HG03378 (cell line): ENCODE measurements around the gene TCF23.

Experiments
- ATAC-seq: cut with Tn5 transposase; IDR thresholded peaks from one replicate; pipeline ENCODE4 v1.9.1; 2021; ENCODE audit warnings: mild to moderate bottlenecking, moderate library complexity; ENCODE audit not compliant: unreplicated experiment

TCF23 gene

DNA sequence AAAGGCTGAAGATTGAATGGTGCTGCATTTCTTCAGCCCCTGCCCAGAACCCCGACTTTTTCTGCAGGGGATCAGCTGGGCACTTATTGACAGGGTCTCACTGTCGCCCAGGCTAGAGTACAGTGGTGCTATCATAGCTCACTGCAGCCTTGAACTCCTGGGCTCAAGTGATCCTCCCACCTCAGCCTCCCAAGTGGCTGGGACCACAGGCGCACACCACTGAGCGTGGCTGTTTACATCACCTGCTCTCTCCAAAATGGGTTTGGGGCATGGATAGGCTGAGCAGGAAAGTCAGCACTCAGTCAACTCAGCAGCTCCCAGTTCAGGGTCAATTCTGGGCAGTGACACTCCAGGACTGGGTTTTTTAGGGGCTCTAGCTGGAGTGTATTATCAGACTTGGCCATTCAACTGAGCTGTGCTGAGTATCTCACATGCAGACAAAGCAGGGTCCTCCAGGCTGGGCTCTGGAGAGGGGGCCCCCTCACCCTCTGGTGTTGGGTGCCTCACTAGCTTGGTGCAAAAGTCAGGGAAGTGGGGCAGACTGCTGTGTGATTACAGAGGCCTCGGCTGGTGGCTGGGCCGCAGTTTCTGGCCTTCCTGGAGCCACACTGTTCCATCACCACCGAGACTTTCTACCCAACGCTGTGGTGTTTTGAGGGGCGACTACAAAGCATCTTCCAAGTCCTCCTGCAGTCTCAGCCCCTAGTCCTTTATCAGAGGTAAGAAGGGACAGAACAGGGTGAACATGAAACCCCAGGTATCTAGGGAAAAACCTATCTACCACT lies 20.7 kb upstream of the TCF23 start:
- no peak for ATAC-seq

DNA sequence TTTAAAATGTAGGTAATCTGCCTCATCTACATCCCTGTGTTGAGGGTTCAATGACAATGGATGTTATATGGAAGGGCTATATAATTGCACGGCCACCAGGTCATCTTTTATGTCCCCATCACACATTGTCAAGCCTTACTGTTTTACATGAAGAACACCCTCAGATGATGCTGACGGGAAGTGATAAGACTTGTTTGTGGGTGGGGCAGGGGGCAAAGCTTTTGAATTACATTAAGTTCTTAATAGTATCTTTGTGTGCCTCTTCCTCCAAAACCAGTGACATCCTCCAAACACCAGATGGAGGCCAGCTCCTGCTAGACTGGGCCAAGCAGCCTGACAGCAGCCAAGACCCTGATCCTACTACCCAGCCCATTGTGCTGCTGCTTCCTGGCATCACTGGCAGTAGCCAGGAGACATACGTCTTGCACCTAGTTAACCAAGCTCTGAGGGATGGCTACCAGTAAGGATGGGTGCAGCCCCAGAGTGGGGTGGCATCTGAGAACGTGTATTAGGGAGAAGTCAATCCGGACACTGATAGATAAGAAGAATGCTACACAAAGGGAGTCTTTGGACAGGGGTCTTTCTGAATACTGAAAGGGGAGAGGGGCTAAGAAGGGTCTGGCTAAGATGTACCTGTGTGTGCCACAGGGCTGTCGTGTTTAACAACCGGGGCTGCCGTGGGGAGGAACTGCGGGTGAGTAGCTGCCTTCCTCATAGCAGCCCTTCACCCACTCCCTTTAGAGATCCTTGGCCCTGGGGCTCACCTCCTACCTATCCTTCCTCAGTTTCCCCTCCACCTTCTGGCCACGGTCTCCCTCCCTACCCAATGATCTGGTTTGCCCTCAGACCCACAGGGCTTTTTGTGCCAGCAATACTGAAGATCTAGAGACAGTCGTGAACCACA lies 19.9 kb upstream of the TCF23 start:
- no peak for ATAC-seq

DNA sequence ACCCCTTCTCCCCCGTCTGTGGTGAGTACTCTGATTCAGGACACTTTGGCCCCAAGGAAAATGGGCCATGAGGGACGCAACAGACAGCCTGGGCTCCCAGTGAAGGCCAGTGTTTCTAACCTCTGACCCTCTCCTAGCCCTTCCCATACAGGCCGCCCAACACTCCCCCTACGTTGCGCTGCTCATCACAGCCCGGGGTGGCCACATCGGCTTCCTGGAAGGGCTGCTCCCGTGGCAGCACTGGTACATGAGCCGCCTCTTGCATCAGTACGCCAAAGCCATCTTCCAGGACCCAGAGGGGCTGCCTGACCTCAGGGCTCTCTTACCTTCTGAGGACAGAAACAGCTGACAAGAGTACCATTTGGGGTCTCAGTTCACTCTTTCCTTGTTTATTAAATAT lies 18.4 kb upstream of the TCF23 start:
- no peak for ATAC-seq

DNA sequence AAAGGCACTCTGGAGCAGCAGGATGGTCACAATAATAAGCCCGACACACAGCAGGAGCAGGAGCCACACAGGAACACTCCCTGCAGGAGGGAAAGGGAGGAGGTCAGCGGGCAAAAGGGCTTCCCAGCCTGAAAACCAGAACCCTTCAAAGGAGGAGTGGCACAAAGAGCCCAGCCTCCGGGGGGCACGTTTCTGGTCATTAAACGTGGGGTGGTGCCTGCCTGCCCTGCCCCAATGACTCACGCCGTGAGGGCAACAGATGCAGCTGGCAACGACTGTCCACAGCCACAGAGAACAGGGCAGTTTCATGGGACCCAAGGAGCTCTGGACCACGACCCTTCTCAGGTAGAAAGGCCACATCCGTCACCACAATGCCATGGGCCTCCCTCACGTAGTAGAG lies 17.4 kb upstream of the TCF23 start:
- ATAC-seq: no peak

DNA sequence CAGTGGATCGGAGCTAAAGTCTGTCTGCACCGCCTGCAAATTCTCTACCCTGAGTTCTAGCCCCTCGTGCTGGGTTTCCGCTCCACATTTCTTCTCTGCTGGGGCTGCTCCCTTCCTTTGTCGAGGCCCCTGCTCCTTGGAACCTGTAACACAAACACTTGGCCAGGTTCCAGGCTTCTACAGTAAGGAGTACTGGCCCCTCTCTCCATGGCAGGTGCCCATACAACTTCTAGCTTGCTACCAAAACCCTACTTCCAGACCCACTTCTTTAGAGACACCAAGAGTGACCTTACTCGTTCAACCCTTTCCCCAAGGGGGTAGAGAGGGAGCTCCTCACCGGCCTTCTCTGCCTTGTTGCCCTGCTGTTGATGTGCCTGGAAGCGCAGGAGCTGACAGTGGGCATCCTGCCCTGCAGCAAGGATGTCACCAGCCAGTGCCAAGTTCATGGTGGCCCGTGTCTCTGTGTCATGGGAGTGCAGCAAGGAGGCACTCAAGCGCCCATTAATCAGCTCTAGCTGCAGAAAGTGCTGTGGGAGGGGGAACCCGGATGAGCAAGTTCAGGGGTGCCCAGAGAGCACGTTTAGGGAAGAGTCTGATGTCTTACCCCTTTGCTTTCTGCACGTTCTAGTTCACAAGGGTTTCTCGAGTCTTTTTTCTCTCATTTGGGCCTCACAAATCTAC lies 15.5 kb upstream of the TCF23 start:
- no peak for ATAC-seq

DNA sequence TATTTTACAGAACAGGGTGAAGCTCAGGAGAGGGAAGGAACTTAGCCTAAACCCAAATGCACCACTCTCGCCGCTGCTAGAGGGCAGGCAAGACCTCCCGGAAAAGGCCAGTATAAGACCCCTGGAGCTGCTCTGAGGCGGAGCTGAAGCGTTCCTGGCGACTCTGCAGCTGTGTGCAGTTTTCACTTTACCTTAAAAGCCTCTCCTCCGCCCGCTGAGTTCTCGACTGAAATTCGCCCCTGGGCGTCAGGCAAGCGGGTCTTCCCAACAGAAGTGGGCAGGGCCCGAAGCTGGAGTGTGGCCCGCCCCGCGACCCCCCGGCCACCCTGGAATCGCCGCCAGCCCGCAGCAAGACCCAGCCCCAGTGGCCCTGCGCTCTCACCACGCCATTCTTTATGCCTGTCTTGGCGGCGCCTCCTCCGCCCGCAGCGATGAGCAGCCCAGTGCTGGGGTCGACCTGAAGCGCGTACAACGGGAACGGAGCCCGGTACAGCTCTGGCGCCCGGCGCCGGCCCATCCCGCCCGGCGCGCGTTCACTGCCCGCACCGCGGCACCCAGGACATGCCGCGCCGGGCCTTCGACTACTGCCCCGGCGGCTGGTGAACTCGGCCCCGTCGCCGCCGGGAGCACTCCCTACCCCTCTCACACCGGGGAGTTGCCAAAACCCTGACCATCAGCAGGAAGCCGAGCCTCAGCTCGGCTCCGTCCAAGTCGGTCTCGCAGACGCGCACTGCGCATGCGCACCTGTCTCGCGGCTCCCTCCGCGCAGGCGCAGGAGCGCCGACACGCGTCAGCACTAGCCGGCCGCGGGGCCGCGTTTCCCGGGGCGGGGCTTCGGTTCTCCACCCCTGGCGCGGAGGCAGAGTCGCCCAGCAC lies 14.7 kb upstream of the TCF23 start, which contains the start of gene PREB:
Gene PREB, minus strand, starts transcription at position 732 of the 876 bp plus-strand sequence. Its CDS starts 215 bp downstream, at position 517.
- peak; percentile 71 for ATAC-seq

DNA sequence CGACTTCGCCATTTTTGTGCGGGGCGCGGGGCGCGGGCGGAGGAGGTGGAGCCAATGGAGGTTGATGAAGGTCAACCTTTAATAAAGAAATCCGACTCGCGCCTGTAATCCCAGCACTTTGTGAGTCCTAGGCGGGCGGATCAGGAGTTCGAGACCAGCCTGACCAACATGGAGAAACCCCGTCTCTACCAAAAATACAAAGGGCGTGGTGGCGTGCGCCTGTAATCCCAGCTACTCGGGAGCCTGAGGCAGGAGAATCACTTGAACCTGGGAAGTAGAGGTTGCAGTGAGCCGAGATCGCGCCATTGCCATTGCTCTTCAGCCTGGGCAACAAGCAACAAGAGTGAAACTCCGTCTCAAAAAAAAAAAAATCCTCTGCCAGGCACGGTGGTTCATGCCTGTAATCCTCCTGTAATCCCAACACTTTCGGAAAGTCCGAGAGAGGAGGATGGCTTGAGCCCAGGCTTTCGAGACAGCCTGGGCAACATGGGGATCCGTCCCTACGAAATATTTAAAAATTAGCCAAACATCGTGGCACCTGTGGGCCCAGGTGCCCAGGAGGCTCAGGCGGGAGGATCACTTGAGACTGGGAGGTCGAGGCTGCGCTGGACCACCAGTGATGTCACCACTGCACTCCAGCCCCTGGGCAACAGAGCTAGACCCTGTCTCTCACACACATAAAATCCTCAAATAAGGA lies 13.9 kb upstream of the TCF23 start:
- ATAC-seq: no peak

DNA sequence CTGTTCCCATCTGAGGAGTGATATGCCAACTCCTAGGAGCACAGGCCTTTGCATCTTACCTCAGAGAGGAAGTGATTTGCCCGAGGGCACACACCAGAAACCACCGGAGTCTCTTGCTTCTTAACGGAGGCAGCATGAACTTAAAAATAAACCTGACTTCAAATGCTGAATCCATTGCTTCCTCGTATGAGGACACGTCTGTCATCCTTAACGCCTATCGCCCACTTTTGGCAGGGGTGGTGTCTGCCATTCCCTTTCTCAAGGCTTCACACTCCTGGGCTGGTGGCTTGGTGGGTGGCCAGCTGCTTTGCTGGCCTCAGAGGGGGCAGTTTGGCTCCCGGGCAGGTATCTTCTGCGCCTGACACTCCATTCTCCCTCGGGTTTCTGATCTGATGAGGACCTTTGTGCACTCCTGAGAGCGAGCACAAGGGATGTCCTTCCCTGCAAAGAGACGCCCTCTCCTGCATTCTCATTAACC lies 13.3 kb upstream of the TCF23 start:
- ATAC-seq: no peak

DNA sequence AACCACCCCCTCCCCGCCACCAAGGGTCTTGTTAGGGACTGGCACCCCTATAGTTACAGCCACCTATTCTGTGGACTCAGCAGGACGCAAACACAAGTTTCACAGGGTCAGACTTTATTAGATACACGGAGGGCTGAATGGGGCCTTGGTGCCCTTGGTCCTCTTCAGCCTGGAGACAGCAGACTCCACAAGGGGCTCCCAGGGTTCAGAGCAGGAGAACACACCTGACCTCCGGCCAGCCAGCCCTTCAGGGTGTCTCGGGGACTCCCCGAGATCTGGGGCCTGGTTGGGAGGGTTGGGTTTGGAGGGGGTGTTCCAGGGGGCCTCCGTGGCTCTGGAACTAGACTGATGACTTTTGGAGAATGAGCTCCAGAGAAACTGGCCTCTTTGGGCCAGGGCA lies 12.1 kb upstream of the TCF23 start:
- no peak for ATAC-seq

DNA sequence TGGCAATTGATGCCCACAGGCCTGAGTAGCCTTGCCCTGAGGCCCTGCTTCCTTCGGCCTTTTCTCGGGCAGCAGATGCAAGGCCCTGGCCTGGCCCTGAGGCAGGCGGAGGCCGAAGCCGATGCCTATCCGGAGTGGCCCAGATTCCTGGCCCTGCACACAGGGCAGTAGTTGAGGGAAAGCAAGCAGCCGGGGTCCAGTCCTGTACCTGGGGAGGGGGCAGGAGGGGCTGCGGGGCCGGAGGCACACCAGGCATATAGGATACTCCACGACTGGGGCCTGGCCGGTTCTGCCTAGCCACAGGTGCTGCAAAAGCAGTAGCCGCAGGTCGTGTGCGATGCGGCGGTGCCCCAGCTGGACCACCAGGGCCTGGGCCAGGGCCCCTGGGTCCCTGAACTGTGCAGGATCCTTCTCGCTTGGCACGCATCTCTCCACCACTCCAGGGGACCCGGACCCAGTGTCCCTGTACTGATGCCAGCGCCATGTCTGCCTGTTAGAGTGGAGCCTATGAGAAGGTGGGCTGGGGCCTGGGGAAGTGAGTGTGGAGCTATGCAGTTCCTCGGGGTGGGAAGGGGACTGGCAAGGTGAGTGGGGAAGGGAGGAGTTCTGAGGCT lies 11.4 kb upstream of the TCF23 start:
- ATAC-seq: no peak

DNA sequence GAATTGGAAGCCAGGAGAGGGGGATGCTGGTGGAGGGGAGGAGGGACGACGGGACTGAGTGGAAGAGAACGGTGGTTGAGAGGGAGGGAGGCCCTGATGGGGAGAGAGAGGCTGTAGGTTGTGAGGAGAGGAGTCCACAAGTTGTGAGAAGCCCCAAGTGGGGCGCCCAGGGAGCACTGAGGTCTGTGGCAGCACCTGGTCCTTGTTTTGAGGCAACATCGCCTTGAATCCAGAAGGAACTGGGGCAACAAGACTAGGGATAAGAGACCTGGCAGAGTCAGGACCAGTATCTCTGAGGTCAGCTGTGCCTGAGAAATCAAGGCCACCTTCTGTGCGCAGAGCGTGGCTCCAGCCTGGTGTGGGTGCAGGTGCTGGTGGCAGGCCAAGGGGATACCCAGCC lies 10.7 kb upstream of the TCF23 start:
- ATAC-seq: no peak

DNA sequence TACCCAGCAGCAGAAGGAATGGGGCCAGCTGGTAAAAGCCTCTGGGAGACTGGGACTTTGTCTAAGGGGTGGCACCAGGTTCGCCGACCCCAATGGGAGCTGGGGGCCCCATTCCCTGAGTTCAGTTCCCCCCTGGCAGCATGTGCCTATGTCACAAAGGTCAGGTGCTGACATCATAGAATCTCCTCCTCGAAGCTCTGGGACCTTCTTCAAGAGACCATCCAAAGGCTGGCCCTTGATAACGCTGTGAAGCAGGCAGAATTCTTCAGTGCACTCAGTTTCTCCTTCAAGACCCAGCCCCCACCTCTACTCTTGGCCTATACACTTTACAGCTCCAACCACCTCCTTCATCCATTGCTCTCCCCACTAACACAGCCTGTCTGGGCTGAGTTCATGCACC lies 9.5 kb upstream of the TCF23 start, which contains the start of gene PRR30:
Gene PRR30, minus strand, starts transcription at position 101 of the 400 bp plus-strand sequence. CDS start 1,081 bp downstream, outside the sequence.
- ATAC-seq: no peak

DNA sequence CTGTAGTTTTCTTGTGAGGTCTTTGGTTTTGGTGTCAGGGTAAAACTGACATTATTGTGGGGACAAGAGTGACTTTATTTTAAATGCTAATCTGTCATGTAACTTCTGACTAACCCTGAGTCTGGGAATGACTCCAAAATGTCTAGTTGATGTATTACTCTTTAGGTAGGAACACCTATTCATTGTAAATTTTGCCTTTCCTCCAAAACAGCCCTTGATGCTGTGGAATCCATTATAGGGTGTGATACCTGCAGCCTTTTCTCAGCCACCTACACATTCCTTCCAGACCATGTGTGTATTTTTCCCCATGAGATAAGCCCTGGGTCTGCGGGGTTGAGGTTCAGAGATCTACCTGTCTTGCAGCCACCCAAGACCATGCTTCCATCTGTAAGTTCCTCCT lies 5.5 kb upstream of the TCF23 start:
- ATAC-seq: no peak

DNA sequence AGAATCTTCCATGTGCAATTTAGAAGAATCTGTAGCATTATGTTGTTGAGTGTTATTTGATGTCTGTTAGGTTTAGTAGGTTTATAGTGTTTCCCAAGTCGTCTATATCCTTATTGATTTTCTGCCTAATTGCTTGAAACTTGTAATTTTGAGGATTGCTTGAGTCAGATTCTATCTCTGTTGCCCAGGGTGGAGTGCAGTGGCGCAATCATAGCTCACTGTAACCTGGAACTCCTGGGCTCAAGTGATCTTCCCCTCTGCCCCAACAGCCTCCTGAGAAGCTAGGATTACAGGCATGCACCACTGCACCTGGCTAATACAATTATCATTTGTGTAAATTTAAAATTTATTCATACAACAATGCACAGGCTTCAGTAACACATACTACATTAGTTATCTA lies 3.1 kb upstream of the TCF23 start:
- ATAC-seq: no peak

DNA sequence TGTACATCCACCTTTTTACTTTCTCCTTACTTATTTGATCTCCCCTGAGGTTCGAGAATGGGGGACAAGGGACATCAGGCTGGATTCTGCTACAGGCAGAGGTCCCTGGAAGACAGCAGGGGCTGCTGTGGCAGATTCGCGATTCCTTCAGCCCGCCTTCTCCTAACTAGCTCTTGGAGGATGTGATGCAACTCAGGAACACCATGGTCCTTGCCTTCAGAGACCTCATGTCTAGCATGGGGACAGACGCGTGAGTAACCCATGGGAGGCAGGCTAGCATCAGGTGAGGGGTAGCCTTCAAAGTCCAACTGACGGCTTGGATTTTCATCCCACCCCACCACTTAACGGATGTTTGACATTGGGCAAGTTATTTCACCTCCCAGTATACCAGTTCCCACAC lies 869 bp upstream of the TCF23 start:
- ATAC-seq: no peak

DNA sequence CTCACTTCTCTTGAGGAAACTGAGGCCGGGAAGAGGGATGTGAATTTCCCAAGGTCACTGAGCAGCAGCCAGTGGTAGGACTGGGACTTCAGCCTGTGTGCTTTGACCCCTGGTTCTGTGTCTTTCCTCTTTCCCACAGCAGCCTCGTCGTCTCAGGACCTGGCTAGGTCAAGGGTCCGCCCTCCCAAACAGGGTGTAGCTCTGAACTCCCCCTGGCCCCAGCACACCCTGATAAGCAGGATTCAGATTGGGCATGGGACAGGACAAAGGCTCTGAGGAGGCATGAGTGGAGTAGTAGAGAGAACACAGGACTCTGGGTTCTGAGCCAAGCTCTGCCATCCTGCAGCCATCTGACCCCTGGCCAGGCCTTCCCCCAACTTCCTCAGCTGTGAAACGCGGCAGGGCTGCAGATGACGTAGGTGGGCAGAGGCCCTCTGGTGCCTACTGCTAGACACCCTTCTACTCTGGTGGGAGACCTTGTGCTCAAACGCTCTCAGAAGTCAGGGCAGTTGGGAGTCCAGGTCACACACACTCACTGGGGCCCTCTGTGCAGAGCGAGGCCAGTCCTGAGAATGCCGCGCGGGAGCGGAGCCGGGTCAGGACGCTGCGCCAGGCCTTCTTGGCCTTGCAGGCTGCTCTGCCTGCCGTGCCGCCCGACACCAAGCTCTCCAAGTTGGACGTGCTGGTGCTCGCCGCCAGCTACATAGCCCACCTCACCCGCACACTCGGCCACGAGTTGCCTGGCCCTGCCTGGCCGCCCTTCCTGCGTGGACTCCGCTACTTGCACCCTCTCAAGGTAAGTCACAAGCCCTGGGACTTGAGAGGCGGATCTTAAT lies 984 bp downstream of the TCF23 start:
- no peak for ATAC-seq

DNA sequence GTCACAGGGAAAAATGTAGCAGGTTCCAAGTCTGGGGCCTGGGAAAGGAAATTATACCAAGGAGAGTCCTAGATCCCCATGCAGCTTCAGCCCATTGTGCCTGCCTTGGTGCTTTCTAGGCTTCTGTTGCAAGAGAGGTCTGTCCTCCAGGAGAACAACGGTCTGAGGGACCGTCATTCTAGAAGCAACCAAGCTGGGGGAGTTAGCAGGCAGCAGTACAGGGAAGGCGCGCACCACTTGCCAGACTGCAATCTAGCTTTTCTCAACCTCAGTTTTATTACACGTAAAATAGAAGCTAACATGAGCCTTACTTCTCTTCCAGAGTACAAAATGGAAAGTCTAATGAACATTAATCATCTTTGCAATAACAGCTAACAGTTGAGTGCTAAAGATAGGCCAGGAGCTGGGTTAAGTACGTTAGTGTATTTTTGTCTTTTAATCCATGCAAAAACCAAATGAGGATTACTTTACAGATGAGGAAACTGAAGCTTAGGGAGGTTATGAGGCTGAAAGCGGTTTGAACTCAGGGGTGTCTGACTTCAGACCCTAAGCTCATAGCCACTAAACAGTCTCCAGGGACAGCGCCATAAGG lies 1.9 kb downstream of the TCF23 start:
- no peak for ATAC-seq
